KMS-11 (cell line): Measurements from ENCODE around the gene SLC7A6.

Experiments
- H2AFZ ChIP-seq: fragments of 200-600 bp; sonication (generic); 2 replicates; pipeline ENCODE4 v1.6.1; 2016; ENCODE audit warnings: antibody characterized with exemption, mixed run types, low read depth
- H3K27ac ChIP-seq: fragments of 200-600 bp; sonication (generic); 2 replicates; pipeline ENCODE4 v1.6.1; 2016; ENCODE audit warnings: mild to moderate bottlenecking, mixed run types
- H3K27me3 ChIP-seq: fragments of 200-600 bp; sonication (generic); 2 replicates; pipeline ENCODE4 v1.6.1; 2017; ENCODE audit warnings: mild to moderate bottlenecking, low read depth, mixed run types, moderate library complexity; ENCODE audit not compliant: insufficient read depth
- H3K36me3 ChIP-seq: fragments of 200-600 bp; sonication (generic); 2 replicates; pipeline ENCODE4 v1.6.1; 2017; ENCODE audit warnings: mild to moderate bottlenecking, mixed run types; ENCODE audit not compliant: insufficient read depth
- H3K4me1 ChIP-seq: fragments of 200-600 bp; sonication (generic); 2 replicates; pipeline ENCODE4 v1.6.1; 2016; ENCODE audit warnings: mild to moderate bottlenecking, low read depth, mixed run types; ENCODE audit not compliant: poor library complexity, severe bottlenecking
- H3K4me2 ChIP-seq: fragments of 200-600 bp; sonication (generic); 2 replicates; pipeline ENCODE4 v1.7.0; 2016; ENCODE audit warnings: mild to moderate bottlenecking, mixed run types
- H3K4me3 ChIP-seq: fragments of 200-600 bp; sonication (generic); IDR thresholded peaks from 2 replicates; pipeline ENCODE4 v1.6.1; 2017; ENCODE audit warnings: low read depth, low read length, mixed read lengths; ENCODE audit not compliant: insufficient read depth
- H3K79me2 ChIP-seq: fragments of 200-600 bp; sonication (generic); 2 replicates; pipeline ENCODE4 v1.6.1; 2016; ENCODE audit warnings: low read depth, mixed run types; ENCODE audit not compliant: insufficient read depth
- H3K9ac ChIP-seq: fragments of 200-600 bp; sonication (generic); 2 replicates; pipeline ENCODE4 v1.6.1; 2016; ENCODE audit warnings: mild to moderate bottlenecking, mixed run types
- H4K20me1 ChIP-seq: fragments of 200-600 bp; sonication (generic); 2 replicates; pipeline ENCODE4 v1.6.1; 2016; ENCODE audit warnings: mild to moderate bottlenecking, mixed run types; ENCODE audit not compliant: insufficient read depth
- TF ChIP-seq, protein P1 (sequence below): fragments of 200-600 bp; sonication (generic); conservative IDR thresholded peaks from 2 replicates; pipeline ENCODE4 v1.6.1; 2017; ENCODE audit warnings: low read depth, mild to moderate bottlenecking, antibody characterized with exemption, low read length, moderate library complexity, mixed read lengths

The SLC7A6 gene

DNA sequence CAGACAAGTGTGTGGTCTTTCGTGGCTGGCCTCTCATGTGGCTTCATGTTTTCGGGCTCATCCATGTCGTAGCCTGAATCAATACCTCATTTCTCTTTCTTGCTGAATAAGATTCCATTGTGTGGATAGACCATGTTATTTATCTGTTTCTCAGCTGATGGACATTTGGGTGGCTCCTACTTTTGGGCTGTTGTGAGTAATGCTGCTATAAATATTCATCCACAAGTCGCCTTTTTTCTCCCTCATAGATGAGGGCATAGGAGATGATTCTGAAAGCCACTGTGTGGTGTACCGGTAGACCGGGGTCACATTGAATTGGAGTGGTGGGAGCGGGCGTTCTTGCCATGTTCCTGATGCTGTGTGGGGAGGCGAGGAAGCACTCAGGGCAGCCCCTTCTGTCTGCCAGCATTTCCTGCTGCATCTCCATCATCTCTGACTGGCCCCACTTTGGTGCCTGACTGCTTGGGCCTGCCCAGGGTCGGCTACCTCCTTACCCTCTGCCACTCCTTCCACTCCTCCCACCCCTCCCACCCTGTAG is 86.6 kb downstream of the SLC7A6 start:
- peaks cover 10% of the 10 kb centered on the region for H3K4me1 ChIP-seq
- no peak overlapping the region for H2AFZ ChIP-seq
- H3K27ac ChIP-seq = no peak overlapping the region
- TF ChIP-seq, protein P1, sequence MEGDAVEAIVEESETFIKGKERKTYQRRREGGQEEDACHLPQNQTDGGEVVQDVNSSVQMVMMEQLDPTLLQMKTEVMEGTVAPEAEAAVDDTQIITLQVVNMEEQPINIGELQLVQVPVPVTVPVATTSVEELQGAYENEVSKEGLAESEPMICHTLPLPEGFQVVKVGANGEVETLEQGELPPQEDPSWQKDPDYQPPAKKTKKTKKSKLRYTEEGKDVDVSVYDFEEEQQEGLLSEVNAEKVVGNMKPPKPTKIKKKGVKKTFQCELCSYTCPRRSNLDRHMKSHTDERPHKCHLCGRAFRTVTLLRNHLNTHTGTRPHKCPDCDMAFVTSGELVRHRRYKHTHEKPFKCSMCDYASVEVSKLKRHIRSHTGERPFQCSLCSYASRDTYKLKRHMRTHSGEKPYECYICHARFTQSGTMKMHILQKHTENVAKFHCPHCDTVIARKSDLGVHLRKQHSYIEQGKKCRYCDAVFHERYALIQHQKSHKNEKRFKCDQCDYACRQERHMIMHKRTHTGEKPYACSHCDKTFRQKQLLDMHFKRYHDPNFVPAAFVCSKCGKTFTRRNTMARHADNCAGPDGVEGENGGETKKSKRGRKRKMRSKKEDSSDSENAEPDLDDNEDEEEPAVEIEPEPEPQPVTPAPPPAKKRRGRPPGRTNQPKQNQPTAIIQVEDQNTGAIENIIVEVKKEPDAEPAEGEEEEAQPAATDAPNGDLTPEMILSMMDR = no peak
- H3K4me3 ChIP-seq = no peak overlapping the region
- H3K9ac ChIP-seq = no peak overlapping the region
- H4K20me1 ChIP-seq = no peaks in the 10 kb centered on the region
- no peak overlapping the region for H3K4me2 ChIP-seq
- no peaks in the 10 kb centered on the region for H3K27me3 ChIP-seq
- no peaks in the 10 kb centered on the region for H3K79me2 ChIP-seq
- no peaks in the 10 kb centered on the region; the same call in 1 of the 2 replicates for H3K36me3 ChIP-seq
